Loucy (cell line): ENCODE results near the gene DSCAML1.

ENCODE experiments used
- EZH2phosphoT487 ChIP-seq: fragments of 200-600 bp; IDR thresholded peaks from 2 replicates; pipeline ENCODE4 v1.6.1; 2018; ENCODE audit warnings: antibody characterized with exemption, mild to moderate bottlenecking, moderate library complexity, borderline replicate concordance
- TF ChIP-seq, protein P1 (sequence below): fragments of 200-600 bp; sonication (generic); conservative IDR thresholded peaks from 2 replicates; pipeline ENCODE4 v1.5.1; 2014; ENCODE audit warnings: mild to moderate bottlenecking, antibody characterized with exemption, low read length

GRCh38 chr11:117495357-117495756 lies 301.7 kb downstream of the DSCAML1 start:
- TF ChIP-seq, protein P1, sequence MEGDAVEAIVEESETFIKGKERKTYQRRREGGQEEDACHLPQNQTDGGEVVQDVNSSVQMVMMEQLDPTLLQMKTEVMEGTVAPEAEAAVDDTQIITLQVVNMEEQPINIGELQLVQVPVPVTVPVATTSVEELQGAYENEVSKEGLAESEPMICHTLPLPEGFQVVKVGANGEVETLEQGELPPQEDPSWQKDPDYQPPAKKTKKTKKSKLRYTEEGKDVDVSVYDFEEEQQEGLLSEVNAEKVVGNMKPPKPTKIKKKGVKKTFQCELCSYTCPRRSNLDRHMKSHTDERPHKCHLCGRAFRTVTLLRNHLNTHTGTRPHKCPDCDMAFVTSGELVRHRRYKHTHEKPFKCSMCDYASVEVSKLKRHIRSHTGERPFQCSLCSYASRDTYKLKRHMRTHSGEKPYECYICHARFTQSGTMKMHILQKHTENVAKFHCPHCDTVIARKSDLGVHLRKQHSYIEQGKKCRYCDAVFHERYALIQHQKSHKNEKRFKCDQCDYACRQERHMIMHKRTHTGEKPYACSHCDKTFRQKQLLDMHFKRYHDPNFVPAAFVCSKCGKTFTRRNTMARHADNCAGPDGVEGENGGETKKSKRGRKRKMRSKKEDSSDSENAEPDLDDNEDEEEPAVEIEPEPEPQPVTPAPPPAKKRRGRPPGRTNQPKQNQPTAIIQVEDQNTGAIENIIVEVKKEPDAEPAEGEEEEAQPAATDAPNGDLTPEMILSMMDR = no peak
- no peak for TF ChIP-seq EZH2phosphoT487
